HepG2 (cell line): Measurements from ENCODE around the gene CKAP2. TPM values are rescaled to one million over a fixed set of nuclear protein-coding genes. Genes with fewer than 3 reads are reported as not detected.

Experiments
- ATAC-seq: fragments of 200-7000 bp; cut with Tn5 transposase; 3 replicates; pipeline ENCODE4 v1.9.1; 2020; ENCODE audit warnings: mild to moderate bottlenecking, moderate library complexity
- BruUV-seq: library from RNA; stranded (reverse); fragments of 400-500 nt; replicated peaks from 2 replicates; lab custom pipeline; 2021; lab: Mats Ljungman, UMichigan
- CTCF ChIA-PET: fragments of 300-600 bp; formaldehyde crosslinking; extraction: SDS; loops from one replicate; lab custom pipeline; 2021; ENCODE audit warnings: low total read pairs, inconsistent platforms, low intra/inter-chr PET ratio; lab: Yijun Ruan, JAX
- POLR2A ChIA-PET: fragments of 350-600 bp; sonication (Branson Sonifier 250); formaldehyde crosslinking; loops from one replicate; lab custom pipeline; 2020; ENCODE audit warnings: antibody characterized with exemption, inconsistent platforms; lab: Yijun Ruan, JAX
- DNase-seq: peaks from one replicate; pipeline ENCODE4 v3.0.0-alpha.2; 2015; ENCODE audit warnings: low spot score
- FAIRE-seq: peaks from 3 replicates; lab custom pipeline; 2011; peaks lifted over from hg19 to GRCh38; lab: Jason Lieb, UNC
- H2AFZ ChIP-seq: one replicate; pipeline ENCODE4 v1.6.1; 2011; ENCODE audit warnings: low read length, inconsistent platforms
- H3K27ac ChIP-seq: fragments of 300-600 bp; 3 replicates; pipeline ENCODE4 v1.8.0; 2011; ENCODE audit warnings: mixed run types, mild to moderate bottlenecking, mixed read lengths, low read length, inconsistent platforms; ENCODE audit not compliant: insufficient read depth; ENCODE audit errors: extremely low read length
- H3K27me3 ChIP-seq, 2 experiments: fragments of 200-600 bp in 1 of 2; 2 replicates in 1 of 2; 3 replicates in 1 of 2; pipeline versions ENCODE4 v1.6.0 to v1.8.0; 2011; ENCODE audit warnings: low read length in 2 of 2, mild to moderate bottlenecking in 2 of 2, moderate library complexity in 2 of 2, inconsistent platforms in 1 of 2; ENCODE audit not compliant: insufficient read depth in 2 of 2, control insufficient read depth in 1 of 2
- H3K36me3 ChIP-seq, 2 experiments: fragments of 200-600 bp in 1 of 2; replicated peaks in 1 of 2; 2 replicates in 1 of 2; 3 replicates in 1 of 2; pipeline versions ENCODE4 v1.5.1 to v1.8.0; 2011; ENCODE audit warnings: low read length in 2 of 2, inconsistent platforms in 1 of 2; ENCODE audit not compliant: insufficient read depth in 2 of 2, control insufficient read depth in 1 of 2
- H3K4me1 ChIP-seq: 2 replicates; pipeline ENCODE4 v1.5.1; 2012; ENCODE audit warnings: low read length, inconsistent platforms; ENCODE audit not compliant: insufficient read depth
- H3K4me2 ChIP-seq: 2 replicates; pipeline ENCODE4 v1.6.0; 2011; ENCODE audit warnings: low read depth, low read length, inconsistent platforms
- H3K4me3 ChIP-seq, 3 experiments: fragments of 200-600 bp in 1 of 3; sonication (generic), shearing (Covaris generic) in 1 of 3; replicated peaks in 1 of 3; 2 replicates each; pipeline ENCODE4 v1.5.1; 2011 to 2016; ENCODE audit warnings: low read length in 3 of 3, inconsistent platforms in 2 of 3, low read depth in 2 of 3, mild to moderate bottlenecking in 2 of 3, control low read depth in 1 of 3, mixed read lengths in 1 of 3; ENCODE audit not compliant: insufficient read depth in 1 of 3
- H3K79me2 ChIP-seq: one replicate; pipeline ENCODE4 v1.6.1; 2011; ENCODE audit warnings: low read length, inconsistent platforms; ENCODE audit not compliant: insufficient read depth
- H3K9ac ChIP-seq: 2 replicates; pipeline ENCODE4 v1.6.0; 2011; ENCODE audit warnings: mild to moderate bottlenecking, low read depth, low read length, inconsistent platforms; ENCODE audit not compliant: insufficient read depth
- H3K9me3 ChIP-seq: 2 replicates; pipeline ENCODE4 v1.5.1; 2012; ENCODE audit warnings: mild to moderate bottlenecking, low read length
- H4K20me1 ChIP-seq: 2 replicates; pipeline ENCODE4 v1.6.0; 2011; ENCODE audit warnings: inconsistent platforms, mild to moderate bottlenecking, low read length, moderate library complexity; ENCODE audit not compliant: insufficient read depth
- DMTF1 ChIP-seq: sonication (generic); formaldehyde crosslinking; IDR thresholded peaks from 2 replicates; pipeline ENCODE4 v1.4.0; 2020; ENCODE audit warnings: mild to moderate bottlenecking, missing genetic modification reagents
- FOXP4 ChIP-seq: sonication (generic); formaldehyde crosslinking; IDR thresholded peaks from 2 replicates; pipeline ENCODE4 v1.4.0; 2020; ENCODE audit warnings: missing genetic modification reagents
- KLF11 ChIP-seq: IDR thresholded peaks from 2 replicates; pipeline ENCODE4 v1.6.1; 2016; ENCODE audit warnings: missing compliant biosample characterization
- NFIB ChIP-seq: sonication (generic); formaldehyde crosslinking; IDR thresholded peaks from 2 replicates; pipeline ENCODE4 v1.9.0; 2021; ENCODE audit warnings: missing genetic modification reagents, mild to moderate bottlenecking, borderline replicate concordance
- NFKB2 ChIP-seq: sonication (generic); formaldehyde crosslinking; IDR thresholded peaks from 2 replicates; pipeline ENCODE4 v1.4.0; 2020; ENCODE audit warnings: missing genetic modification reagents, borderline replicate concordance
- PAWR ChIP-seq: sonication (generic); formaldehyde crosslinking; IDR thresholded peaks from 2 replicates; pipeline ENCODE4 v1.4.0; 2020; ENCODE audit warnings: missing genetic modification reagents, mild to moderate bottlenecking, borderline replicate concordance
- PBX3 ChIP-seq: sonication (generic); formaldehyde crosslinking; IDR thresholded peaks from 2 replicates; pipeline ENCODE4 v1.8.1; 2023; ENCODE audit warnings: missing genetic modification reagents, inconsistent platforms, borderline replicate concordance
- SMARCE1 ChIP-seq: fragments of 450-650 bp; IDR thresholded peaks from 2 replicates; pipeline ENCODE4 v1.6.1; 2017; ENCODE audit warnings: borderline replicate concordance
- TBP ChIP-seq: sonication (generic); formaldehyde crosslinking; IDR thresholded peaks from 2 replicates; pipeline ENCODE4 v1.5.0; 2020; ENCODE audit warnings: missing genetic modification reagents
- TEAD2 ChIP-seq: sonication (generic); formaldehyde crosslinking; IDR thresholded peaks from 2 replicates; pipeline ENCODE4 v1.9.0; 2021; ENCODE audit warnings: missing genetic modification reagents
- TFDP1 ChIP-seq: IDR thresholded peaks from 2 replicates; pipeline ENCODE4 v1.6.1; 2016; ENCODE audit warnings: missing compliant biosample characterization, missing genetic modification reagents, borderline replicate concordance
- XBP1 ChIP-seq: sonication (generic); formaldehyde crosslinking; IDR thresholded peaks from 2 replicates; pipeline ENCODE4 v1.5.0; 2020; ENCODE audit warnings: missing genetic modification reagents
- ZBTB8A ChIP-seq: sonication (generic); formaldehyde crosslinking; IDR thresholded peaks from 2 replicates; pipeline ENCODE4 v1.4.0; 2020; ENCODE audit warnings: mild to moderate bottlenecking, low read depth, missing genetic modification reagents, borderline replicate concordance
- WGBS: methylation state at CpG from one replicate; pipeline ENCODE4 v1.1.6; 2017; ENCODE audit warnings: low lambda C conversion rate; 5-methylcytosine and 5-hydroxymethylcytosine counted together
- in situ Hi-C: cut with HindIII; loops from 2 replicates; pipeline ENCODE4 v1.10.0; 2017; ENCODE audit warnings: low pct_unique_long_range_greater_than_20kb; ENCODE audit not compliant: extremely low pct_ligation_motif_present
- intact Hi-C: fragments of 100-400 bp; cut with micrococcal nuclease; formaldehyde crosslinking; loops from one replicate; pipeline ENCODE4 v1.10.0; 2022; ENCODE audit not compliant: unreplicated experiment
- polyA plus RNA-seq, 8 experiments: library from polyadenylated mRNA; depleted of rRNA in 3 of 8; stranded (reverse) in 7 of 8; unstranded in 1 of 8; fragments of >200 nt; fragmentation: Illumina TruSeq in 4 of 8; extraction: Trizol in 4 of 8; gene quantifications; 2 replicates each; pipeline versions ENCODE4 v1.2.1 to v1.2.3, GENCODE V29; 2011 to 2016; ENCODE audit warnings: low read depth in 4 of 8, missing spikeins in 1 of 8, mixed read lengths in 1 of 8; ENCODE audit not compliant: insufficient read depth in 1 of 8
- total RNA-seq, 5 experiments: library from RNA; depleted of rRNA; stranded (reverse); fragments of >200 nt; fragmentation: Illumina TruSeq; extraction: Trizol; gene quantifications; 2 replicates each; pipeline ENCODE4 v1.2.3, GENCODE V29; 2016; ENCODE audit warnings: low read depth in 1 of 5

Gene CKAP2
- total and polyA plus RNA-seq, 2 of the 13 experiments (the other 11 are each of a cell fraction or from before 2014, with no cell fraction given) = 6.7 to 40.3 TPM

GRCh38 chr13:52450793-52451116 is 4.5 kb upstream of the CKAP2 start (continued):
- TF ChIP-seq TFDP1 (no peak), ZBTB8A (CRISPR knock-in tag) (no peak), TEAD2 (CRISPR knock-in tag) (no peak), PBX3 (no peak), DMTF1 (CRISPR knock-in tag) (no peak)

GRCh38 chr13:52451135-52451804 is 4.0 kb upstream of the CKAP2 start:
- H3K9me3 ChIP-seq = no peaks in the 10 kb centered on the region
- H3K4me3 ChIP-seq = no peak overlapping the region
- FAIRE-seq (no peak), ATAC-seq (no peak), DNase-seq (no peak)
- H3K36me3 ChIP-seq = peaks cover 0 to 2% of the 10 kb centered on the region in 2 experiments; a peak in 2 of 5 replicates
- H3K79me2 ChIP-seq = peaks cover 35% of the 10 kb centered on the region
- H3K9ac ChIP-seq = no peak overlapping the region
- POLR2A ChIA-PET = interaction anchor here (0.6 to 2.3 kb wide), 3 partner anchors 15 to 202 kb away, joined by 3 to 10 read pairs (median 9); partner anchors contain the start of gene SUGT1
- BruUV-seq = no TSS peak
- H3K4me2 ChIP-seq = peak overlapping the region; percentile 79
- 95% methylated on average over 24 of the region's 24 CpGs for WGBS
- CTCF ChIA-PET = interaction anchor here (0.7 to 1.6 kb wide), 2 partner anchors 88 to 108 kb away, joined by 3 to 11 read pairs; no protein-coding TSS in a partner anchor
- H3K27me3 ChIP-seq = no peaks in the 10 kb centered on the region; a peak in 1 of 5 replicates
- no peak overlapping the region for H3K27ac ChIP-seq
- intact Hi-C loops (loop anchor here (10.0 kb wide), 1 partner anchor 204 kb away; the partner anchor contains the start of gene SUGT1), in situ Hi-C loops (loop anchor here (10.0 to 25.0 kb wide), 2 partner anchors 106 to 439 kb away; partner anchors contain the start of genes ALG11, ATP7B and UTP14C)
- peaks cover 39% of the 10 kb centered on the region for H3K4me1 ChIP-seq
- H4K20me1 ChIP-seq = peaks cover 9% of the 10 kb centered on the region; the same call in 1 of the 2 replicates
- no peak overlapping the region for H2AFZ ChIP-seq
- TF ChIP-seq XBP1 (no peak), NFKB2 (CRISPR knock-in tag) (no peak), PAWR (CRISPR knock-in tag) (no peak), TBP (CRISPR knock-in tag) (no peak), SMARCE1 (no peak), KLF11 (no peak), NFIB (CRISPR knock-in tag) (no peak), FOXP4 (CRISPR knock-in tag) (no peak)
